Endothelial cell of umbilical vein (primary cell): ENCODE data around the gene NUP214.

Experiments
- CTCF ChIP-seq, 2 donors: IDR thresholded peaks; 1 replicate in 1 of 2; 2 replicates in 1 of 2; pipeline ENCODE4 v1.5.1; 2011; ENCODE audit warnings: low read length in 2 of 2, mild to moderate bottlenecking in 2 of 2, moderate library complexity in 2 of 2, control low read depth in 1 of 2, inconsistent platforms in 1 of 2, low read depth in 1 of 2; ENCODE audit not compliant: insufficient read depth in 1 of 2; ENCODE audit errors: extremely low read depth in 1 of 2
- POLR2A ChIP-seq: IDR thresholded peaks from 2 replicates; pipeline ENCODE4 v1.6.1; 2012; ENCODE audit warnings: low read depth, mild to moderate bottlenecking, control low read depth, low read length

DNA sequence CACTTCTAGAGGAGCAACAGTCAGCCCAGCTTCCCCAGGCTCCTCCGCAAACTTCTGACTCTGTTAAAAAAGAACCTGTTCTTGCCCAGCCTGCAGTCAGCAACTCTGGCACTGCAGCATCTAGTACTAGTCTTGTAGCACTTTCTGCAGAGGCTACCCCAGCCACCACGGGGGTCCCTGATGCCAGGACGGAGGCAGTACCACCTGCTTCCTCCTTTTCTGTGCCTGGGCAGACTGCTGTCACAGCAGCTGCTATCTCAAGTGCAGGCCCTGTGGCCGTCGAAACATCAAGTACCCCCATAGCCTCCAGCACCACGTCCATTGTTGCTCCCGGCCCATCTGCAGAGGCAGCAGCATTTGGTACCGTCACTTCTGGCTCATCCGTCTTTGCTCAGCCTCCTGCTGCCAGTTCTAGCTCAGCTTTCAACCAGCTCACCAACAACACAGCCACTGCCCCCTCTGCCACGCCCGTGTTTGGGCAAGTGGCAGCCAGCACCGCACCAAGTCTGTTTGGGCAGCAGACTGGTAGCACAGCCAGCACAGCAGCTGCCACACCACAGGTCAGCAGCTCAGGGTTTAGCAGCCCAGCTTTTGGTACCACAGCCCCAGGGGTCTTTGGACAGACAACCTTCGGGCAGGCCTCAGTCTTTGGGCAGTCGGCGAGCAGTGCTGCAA is 72.8 kb downstream of the NUP214 start:
- TF ChIP-seq POLR2A (no peak), CTCF (IDR thresholded peaks at IDR 0.05; ENCODE audit: extremely low read depth in 1 of 2, insufficient read depth in 1 of 2, low read depth in 1 of 2, low read length in 2 of 2) (no peak)
